Stimulated activated CD8-positive, alpha-beta memory T cell treated with anti-CD3 and anti-CD28 coated beads, Interleukin-2, amount 100 ng/mL, for 1 hour (primary cell): ENCODE measurements around the gene ZBTB17.

Source experiments
- DNase-seq, 2 donors: peaks; one replicate each; pipeline ENCODE4 v3.0.0-alpha.2; 2020; ENCODE audit warnings: low read depth in 2 of 2

ZBTB17 gene

DNA sequence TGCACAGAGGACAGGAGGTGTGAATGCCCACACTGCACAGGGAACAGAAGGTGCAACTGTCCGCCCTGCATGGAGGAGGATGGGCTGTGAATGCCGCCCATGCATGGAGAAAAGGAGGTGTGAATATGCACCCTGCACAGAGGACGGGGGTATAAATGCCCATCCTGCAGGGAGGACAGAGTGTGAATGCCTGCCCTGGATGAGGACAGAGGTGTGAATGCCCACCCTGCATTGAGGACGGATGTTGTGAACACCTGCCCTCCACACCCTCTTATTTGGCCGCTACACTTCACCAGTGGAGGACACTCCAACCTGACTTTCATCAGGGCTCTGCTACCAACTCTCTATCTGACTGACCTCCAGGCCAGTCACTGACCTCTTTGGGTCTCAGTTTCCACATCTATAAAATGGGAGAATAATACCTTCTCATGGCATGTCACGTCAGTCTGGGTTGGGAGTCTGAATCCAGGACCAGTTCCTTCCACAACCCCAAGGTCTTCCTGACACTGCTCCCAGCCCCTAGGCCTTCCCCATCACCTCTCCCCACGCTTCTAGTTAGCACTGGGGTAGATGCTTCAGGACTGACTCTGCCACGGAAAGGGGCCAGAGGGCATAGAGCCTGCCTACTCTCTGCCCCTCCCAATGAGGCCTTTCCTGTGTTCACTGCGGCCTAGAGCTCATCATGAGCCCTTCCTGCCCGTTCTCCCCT lies 28.4 kb downstream of the ZBTB17 start:
- DNase-seq, result no peak

DNA sequence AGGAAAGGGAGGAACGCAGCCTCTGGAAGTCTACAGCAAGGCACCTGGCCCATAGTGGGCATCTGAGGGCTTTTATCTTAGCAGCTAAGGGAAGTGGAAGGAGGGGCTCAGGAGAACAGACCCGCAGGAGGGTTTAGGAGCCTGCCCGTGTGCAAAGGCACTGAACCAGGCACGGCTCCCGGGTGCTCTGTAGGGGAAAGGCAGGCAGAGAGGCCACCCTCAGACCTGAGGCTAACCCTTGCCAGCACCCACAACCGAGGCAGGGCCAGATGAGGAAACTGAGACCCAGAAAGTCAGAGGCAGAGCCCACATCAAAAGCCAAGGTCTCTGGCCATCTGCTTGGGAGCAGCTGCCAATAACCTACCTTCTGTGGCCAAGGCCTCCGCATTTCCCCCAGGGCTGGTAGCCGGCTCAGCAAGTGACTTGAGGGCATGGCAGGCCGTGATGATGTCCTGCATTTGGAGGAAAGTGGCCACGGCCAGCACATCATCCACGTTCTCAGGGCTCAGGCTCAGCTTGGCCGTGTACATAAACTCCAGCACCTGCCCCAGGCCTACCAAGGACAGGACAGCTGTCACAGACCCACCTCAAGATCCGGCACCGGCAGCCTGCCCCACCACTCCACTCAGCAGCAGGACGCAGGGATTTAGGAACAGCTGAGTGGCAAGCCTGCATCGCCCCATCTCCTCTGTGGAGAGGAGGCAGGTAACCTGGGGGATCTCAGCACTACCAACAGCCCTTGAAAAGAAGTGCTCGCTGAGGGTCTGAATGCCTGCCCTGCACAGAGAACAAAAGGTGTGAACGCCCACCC lies 29.1 kb downstream of the ZBTB17 start:
- DNase-seq, result no peak

- DNase-seq, result no peak
Measured at GRCh38 chr1:15945832-15946448, 30.0 kb downstream of the ZBTB17 start.

DNA sequence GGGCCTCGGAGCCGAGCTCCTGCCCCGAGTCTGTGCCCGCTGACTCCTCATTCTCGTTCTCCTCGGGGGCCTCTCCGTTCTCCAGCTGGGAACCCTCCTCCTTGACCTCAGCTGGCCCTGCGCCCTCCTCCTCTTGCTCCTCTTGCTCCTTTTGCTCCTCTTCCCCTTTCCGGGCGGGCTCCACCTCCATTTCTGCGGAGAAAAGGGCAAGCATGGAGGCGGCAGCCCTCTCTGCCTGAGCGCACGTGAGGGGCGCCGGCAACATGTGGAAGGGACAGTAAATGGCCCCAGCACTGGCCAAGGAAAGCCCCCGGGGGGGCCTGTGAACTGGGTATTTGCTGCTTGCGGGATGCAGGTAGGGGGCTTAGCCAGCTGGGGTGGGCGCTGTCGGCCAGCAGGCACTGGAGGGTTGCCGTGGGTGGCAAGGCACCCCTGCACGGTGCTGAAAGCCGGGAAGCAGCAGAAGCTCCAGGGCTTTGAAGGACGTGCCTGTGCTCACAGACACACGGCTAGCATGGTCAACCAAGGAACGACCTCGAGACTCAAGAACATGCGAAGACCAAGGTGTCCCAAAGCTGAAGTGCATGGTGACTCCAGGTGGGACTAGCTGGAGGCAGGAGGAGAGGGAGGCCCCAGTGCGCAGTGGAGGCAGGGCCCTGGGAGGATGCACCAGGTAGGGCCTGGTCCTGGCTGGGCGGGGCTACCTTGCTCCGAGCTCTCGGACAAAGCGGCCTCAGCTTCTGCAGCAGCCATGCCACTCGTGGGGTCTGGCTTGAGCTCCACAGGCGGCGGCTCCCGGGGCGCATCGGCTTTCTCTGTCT lies 30.7 kb downstream of the ZBTB17 start:
- DNase-seq, result no peak

DNA sequence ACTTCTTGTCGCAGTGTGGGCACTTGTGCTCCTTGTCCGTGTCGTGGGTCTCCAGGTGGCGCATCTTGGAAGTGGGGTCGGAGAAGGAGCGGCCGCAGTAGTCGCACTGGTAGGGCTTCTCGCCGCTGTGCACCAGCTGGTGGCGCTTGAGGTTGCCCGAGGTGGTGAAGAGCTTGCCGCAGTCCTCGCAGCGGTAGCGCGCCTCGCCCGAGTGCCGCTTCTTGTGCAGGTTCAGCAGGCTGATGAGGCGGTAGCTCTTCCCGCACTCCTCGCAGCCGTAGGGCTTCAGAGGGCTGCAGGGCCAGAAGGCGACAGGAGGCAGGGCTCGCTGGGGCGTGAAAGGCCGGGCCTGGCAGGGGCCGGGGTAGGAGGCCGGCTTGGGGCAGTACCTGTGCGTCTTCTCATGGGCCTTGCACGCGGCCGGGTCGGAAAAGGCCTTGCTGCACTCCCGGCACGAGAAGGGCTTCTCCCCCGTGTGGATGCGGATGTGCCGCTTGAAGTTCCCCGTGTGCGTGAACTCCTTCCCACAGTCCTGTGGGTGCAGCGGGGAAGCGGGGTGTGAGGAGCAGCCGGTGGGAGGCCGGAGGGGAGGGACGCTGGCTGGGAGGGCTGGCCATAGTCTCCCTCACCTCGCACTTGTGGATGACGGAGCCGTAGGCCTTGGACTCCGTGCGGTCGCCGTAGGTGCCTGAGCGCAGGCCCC lies 31.4 kb downstream of the ZBTB17 start:
- DNase-seq, result no peak

DNA sequence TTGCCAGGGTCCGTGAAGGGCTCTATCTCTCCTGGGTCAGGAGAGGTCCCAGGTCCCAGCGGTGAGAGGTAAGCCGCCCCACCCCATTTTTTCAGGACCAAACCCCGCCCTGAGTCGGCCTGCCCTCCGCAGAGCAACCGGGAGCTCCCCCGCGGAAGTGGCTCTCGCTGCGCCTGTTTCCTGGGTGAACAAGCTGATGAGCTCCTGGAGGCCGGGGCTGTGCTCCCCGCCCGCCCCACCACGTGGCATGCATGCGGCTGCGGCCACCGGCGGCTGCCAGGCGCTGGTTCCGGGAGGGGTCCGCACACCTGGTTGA lies 32.0 kb downstream of the ZBTB17 start:
- no peak for DNase-seq

- DNase-seq, result no peak
Measured at GRCh38 chr1:15943328-15943991, 32.4 kb downstream of the ZBTB17 start.

GRCh38 chr1:15942661-15943327 lies 33.1 kb downstream of the ZBTB17 start:
- no peak for DNase-seq

GRCh38 chr1:15941899-15942660 lies 33.8 kb downstream of the ZBTB17 start:
- DNase-seq, result no peak

DNA sequence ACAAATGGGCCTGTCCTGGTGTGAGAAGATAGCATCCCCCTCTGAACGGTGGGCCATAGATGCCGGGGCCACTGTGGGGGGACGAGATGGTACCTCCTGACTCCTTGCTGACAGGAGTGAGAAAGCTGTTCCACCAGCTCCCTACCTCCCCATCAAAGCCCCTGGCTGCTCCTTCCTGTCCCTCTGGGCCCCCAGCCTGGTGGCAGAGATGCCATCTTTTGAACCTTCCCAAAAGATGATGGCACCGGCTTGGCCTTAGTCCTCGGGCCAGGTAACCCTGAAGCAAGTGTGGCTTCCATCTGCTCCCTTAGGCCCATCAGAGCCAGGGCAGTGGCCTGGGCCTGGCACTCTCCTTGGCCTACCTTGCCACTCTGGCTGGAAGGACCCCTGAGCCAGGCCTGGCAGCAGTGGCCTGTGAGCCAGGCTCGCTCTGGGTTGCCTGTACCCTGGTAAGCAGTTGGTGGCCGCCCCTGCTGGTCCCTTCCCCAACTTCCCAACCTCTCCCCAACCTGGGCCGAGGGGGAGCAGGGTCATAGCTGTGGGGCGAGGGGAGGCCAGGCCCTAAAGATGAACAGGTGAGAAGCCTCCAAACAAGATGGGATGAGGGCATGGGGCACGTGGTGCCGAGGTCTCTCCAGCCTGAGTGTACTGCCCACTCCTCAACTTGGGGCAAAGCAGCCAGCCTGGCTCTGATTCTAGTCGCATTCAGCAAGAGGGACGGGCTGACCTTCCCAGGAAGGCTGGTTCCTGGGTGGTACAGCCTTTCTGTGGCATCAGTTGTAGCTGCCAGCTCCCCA lies 34.7 kb downstream of the ZBTB17 start:
- no peak for DNase-seq

DNA sequence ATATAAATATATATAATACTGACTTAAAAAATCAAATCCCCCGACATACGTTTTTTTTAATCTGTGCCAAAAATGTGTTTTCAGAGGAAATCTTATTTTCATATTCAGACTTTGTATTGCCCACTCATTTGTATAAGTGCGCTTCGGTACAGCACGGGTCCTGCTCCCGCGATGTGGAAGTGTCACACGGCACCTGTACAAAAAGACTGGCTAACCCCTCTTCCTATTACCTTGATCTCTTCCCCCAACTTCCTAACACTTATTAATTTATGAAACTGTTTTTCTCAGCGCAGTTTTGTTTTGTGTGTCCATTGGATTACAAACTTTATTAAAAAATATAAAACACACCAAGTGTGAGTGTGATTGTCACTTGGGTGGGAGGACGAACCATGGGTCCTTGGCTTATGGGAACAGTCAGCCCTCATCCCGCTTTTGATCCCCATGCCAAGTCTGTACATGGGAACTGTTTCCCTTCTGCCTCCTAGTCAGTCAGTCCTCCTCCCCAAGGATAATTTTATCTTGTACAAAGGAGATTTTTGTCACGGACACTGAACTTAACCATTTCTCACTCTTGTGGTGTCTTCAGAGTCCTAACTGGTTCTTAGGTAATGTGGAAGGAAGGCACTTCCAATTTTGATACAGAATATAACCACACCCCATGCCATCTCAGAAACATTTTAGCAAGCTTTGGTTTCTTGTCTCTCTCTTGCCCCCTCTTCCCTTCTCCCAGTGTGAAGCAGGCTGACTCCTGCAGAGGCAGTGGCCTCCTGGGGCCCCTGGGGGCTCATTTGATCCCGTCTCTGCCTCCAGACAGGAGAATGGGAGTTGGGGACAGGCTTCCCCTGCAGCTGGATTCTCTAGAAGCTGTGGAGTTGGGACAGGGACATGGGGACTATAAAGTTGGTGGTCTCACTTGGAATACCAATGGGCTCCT lies 35.5 kb downstream of the ZBTB17 start:
- no peak for DNase-seq

- DNase-seq, result no peak
Measured at GRCh38 chr1:15939181-15940109, 36.5 kb downstream of the ZBTB17 start.

- no peak for DNase-seq
Measured at GRCh38 chr1:15938628-15939161, 37.2 kb downstream of the ZBTB17 start.

GRCh38 chr1:15937706-15938168 lies 38.2 kb downstream of the ZBTB17 start:
- DNase-seq, result no peak

DNA sequence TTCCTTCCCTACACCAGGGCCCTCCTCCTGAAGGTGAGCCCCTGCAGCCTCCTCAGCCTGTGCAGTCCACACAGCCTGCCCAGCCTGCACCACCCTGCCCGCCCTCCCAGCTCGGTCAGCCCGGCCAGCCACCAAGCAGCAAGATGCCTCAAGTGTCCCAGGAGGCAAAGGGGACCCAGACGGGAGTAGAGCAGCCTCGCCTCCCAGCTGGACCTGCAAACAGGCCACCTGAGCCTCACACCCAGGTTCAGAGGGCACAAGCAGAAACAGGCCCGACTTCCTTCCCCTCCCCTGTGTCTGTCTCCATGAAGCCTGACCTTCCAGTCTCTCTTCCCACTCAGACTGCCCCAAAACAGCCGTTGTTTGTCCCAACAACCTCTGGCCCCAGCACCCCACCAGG lies 38.8 kb downstream of the ZBTB17 start:
- DNase-seq, result no peak

GRCh38 chr1:15936025-15936424 lies 39.9 kb downstream of the ZBTB17 start:
- DNase-seq, result no peak
